Fibroblast of the conjunctiva (primary cell): ENCODE measurements around the gene GON4L.
"Not testable (repeated sequence)": the region's sequence is repeated elsewhere in the genome, so short reads cannot be mapped to it uniquely, and the experiment has no call there.

Experiments
- DNase-seq: peaks from one replicate; pipeline ENCODE4 v3.0.0-alpha.2; 2010; ENCODE audit warnings: low read depth

Gene GON4L

DNA sequence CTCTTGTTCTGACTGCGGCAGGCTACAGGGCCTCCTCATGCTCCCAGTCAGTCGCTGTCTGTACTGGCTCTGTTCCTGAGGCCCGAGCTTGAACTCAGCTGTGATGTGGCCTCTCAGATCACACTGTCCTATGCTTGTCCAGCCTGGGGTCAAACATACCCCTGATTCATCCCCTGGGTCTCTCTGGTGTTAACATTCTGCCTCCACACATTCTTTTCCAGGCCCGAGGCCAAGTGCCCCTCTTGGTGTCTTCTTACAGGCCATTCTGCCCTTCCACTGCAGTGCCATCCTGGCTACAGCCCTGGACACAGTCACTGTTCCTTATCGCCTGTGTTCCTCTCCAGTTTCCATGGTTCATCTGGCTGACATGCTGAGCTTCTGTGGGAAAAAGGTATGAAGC is 108.9 kb downstream of the GON4L start:
- DNase-seq, result not testable (repeated sequence)

DNA sequence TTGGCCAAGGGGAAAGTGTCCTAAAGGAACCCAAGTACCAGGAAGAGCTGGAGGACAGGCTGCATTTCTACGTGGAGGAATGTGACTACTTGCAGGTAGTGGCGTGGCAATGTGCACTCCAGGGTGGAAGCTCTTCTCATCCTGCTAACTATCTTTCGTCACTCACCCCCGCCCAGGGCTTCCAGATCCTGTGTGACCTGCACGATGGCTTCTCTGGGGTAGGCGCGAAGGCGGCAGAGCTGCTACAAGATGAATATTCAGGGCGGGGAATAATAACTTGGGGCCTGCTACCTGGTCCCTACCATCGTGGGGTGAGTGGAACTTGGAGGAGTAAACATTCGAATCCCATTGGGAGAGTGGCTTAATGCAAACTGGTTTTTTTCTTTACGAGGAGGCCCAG is 109.4 kb downstream of the GON4L start:
- DNase-seq, result not testable (repeated sequence)

DNA sequence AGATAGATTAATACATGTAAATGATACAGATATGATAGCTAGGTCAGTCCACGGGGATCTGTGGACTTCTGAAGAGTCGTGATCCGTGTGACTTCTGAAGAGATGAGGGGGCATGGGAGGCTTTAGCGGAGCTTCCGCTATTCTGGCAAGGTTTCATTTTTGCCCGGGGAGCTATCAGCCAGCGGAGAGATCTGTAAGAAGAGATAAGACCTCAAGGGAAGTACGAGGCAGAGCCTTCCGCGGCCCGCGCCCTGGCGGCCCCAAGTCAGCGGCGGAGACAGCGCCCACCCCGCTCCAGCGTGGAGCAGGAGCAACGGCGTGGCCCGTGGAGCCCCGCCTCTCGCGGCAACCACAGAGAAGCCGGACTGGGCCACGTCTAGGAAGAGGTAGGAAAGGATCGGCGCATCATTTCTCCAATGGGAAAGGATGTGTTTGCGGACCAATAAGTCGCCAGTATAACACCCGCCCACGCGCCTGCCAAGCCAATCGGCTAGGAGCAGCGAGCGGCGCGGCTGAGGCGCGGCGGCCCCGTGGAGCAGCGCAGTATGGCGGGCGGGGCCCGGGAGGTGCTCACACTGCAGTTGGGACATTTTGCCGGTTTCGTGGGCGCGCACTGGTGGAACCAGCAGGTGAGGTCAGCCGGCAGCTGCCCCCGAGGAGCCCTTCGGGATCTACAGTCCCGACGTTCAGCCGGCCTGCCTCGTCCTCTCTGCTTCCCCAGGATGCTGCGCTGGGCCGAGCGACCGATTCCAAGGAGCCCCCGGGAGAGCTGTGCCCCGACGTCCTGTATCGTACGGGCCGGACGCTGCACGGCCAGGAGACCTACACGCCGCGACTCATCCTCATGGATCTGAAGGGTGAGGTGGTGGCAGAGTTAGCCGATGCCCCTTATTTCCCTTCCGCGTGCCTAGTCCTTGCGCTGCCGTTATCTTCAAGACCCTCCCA is 111.5 kb downstream of the GON4L start:
- peak; percentile 97 for DNase-seq

DNA sequence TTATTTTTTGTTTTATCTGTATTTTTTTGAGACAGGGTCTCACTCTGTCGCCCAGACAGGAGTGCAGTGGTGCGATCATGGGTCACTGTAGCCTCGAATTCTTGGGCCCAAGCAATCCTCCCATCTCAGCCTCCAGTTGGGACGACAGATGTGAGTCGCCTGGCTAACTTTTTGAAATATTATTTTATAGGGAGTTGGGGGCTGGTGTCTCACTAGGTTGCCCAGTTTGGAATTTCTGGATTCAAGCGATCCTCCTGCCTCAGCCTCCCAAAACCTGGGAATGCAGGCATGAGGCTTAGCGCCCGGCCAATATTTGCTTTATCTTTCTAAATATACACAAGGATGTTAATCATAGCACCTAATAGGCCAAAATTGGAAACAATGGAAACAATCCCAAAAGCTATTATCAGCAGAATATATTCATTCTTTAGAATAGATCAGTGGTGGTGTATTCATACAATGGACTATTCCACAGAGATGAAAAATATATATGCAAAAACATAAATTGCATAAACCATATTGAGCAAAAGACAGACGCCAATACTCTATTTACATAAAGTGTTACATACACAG is 112.2 kb downstream of the GON4L start:
- no peak for DNase-seq

DNA sequence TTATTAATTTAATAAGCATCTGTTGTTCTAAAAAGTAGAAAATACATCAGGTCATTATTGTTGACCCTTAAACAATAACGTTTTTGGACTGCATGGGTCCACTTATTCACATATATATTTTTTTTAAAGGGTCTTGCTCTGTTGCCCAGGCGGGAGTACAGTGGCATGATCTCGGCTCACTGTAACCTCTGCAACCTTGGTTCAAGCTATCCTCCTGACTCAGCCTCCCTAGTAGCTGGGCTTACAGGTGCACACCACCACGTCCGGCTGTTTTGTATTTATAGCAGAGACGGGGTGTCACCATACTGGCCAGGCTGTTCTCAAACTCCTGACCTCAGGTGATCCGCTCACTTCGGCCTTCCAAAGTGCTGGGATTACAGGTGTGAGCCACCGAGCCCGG is 115.1 kb downstream of the GON4L start:
- DNase-seq, result no peak

DNA sequence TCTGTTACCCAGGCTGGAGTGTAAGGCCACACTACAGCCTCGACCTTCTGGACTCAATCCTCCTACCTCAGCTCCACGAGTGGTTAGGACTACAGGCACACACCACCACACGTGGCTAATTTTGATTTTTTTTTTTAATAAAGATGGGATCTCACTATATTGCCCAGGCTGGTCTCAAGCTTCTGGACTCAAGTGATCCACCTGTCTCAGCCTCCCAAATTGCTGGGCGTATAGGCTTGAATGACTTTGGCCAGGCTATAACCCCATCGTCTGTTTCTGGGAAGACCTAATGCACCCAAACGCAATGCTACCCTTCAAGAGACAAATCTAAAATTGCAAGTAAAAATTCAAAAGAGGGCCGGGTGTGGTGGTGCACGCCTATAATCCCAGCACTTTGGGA is 116.0 kb downstream of the GON4L start:
- no peak for DNase-seq

DNA sequence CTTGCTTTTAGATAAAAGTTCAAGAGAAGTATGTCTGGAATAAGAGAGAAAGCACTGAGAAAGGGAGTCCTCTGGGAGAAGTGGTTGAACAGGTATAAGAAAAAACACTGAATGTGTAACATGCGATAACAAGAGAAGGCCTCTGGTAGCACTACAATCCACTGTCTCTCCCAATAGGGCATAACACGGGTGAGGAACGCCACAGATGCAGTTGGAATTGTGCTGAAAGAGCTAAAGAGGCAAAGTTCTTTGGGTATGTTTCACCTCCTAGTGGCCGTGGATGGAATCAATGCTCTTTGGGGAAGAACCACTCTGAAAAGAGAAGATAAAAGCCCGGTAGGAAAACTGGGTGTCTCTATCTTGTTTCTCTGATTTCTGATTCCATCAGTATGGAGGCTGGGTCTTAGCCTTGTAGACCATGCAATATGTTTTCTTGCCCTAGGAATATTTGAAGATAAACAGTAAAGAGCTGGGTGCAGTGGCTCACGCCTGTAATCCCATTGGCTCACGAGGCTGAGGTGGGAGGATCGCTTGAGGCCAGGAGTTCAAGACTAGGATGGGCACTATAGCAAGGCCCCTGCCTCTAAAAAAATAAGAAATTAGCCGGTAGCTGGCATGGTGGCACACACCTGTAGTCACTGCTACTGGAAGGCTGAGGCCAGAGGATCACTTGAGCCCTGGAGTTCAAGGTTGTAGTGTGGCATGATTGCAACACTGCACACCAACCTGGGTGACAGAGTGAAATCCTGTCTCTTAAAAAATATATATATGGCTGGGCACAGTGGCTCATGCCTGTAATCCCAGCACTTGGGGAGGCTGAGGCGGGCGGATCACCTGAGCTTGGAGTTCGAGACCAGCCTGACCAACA is 127.7 kb downstream of the GON4L start:
- DNase-seq, result peak; percentile 51

DNA sequence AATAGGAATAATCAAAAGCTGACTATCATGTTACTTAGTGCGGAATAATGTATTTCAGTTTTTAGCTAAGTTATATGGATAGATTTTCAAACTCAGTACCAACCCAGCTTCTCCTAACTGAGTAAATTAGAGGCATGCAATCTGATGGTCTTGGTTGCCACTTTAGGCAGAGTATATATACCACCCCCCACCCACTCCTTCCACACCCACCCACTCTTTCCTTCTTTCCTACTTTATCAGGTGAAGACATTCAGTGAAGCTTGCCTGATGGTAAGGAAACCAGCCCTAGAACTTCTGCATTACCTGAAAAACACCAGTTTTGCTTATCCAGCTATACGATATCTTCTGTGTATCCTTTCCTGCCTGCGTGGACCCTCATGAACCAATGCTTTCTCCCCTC is 131.9 kb downstream of the GON4L start:
- no peak for DNase-seq

DNA sequence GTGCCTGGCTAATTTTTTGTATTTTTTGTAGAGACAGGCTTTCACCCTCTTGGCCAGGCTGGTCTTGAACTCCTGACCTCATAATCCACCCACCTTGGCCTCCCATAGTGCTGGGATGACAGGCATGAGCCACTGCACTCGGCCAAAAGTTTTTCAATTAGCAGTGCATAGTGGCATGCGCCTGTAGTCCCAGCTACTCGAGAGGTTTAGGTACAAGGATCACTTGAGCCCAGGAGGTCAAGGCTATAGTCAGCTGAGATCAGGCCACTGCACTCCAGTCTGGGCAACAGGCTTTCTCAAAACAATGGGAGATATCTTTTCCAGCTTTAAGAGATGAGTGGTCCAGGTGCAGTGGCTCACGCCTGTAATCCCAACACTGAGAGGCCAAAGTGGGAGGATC is 137.3 kb downstream of the GON4L start:
- DNase-seq, result no peak

DNA sequence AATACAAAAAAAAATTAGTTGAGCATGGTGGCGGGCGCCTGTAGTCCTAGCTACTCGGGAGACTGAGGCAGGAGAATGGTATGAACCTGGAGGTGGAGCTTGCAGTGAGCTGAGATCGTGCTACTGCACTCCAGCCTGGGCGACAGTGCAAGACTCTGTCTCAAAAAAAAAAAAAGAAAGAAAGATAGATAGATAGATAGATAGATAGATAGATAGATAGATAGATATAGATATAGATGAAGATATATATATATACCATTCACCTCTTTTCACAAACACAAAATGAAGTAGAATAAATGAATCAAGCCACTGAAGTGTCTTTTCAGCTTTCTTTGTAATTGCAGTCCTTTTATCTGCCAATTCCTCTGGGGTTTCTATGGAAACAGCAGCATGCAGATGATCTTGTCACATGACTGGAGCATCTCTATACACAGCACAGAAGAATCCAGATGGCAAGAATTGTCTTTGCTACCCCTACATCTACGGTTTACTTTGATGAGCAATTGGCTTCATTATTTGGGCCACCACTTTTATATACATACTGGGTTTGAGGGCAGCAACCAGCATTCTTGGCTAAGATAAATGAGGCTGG is 138.4 kb downstream of the GON4L start:
- not testable (repeated sequence) for DNase-seq

DNA sequence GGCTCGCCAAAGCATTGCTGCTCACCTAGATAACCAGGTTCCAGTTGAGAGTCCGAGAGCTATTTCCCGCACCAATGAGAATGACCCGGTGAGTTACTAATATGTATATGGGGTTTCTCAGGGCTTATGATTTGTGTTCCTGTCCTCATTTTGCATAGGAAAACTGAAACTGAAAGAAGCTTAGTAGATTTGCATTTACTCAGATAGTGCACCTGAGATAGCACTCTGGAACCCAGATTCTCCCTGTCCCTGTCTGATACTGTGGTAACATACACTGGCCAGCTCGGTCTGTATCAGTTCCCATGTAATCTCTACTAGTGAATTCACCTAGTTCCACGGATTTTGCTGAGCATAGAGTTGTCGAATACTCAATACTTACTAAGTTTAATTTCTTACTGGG is 140.0 kb downstream of the GON4L start:
- no peak for DNase-seq

DNA sequence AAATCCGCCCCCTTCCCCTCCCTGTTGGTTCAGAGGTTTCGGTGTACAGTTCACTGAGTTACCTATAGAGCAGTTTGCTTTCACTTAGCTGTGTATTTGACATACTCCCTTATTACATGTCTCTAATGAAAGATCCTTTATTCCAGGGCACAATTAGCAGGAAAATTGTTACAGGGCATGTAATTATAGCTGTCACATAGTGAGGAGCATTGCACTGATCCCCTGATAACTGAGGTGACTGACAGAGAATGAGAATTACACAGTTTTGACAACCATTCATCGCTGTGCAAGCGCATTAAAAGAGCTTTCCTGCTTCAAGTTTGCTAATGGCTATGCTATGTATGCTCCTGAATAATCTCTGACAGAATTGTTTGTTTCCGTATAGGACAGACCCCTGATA is 141.2 kb downstream of the GON4L start:
- DNase-seq, result no peak

DNA sequence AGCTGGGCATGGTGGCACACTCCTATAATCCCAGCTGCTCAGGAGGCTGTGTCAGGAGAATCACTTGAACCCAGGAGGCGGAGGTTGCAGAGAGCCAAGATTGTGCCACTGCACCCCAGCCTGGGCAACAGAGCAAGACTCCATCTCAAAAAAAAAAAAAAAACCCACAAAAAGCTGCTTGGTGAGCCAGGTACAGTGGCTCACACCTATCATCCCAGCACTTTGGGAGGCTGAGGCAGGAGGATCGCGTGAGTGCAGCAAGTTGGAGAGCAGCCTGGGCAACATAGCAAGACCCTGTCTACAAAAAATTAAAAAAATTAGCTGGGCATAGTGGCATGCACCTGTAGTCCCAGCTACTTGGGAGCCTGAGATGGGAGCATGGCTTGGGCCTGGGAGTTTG is 142.0 kb downstream of the GON4L start:
- not testable (repeated sequence) for DNase-seq

DNA sequence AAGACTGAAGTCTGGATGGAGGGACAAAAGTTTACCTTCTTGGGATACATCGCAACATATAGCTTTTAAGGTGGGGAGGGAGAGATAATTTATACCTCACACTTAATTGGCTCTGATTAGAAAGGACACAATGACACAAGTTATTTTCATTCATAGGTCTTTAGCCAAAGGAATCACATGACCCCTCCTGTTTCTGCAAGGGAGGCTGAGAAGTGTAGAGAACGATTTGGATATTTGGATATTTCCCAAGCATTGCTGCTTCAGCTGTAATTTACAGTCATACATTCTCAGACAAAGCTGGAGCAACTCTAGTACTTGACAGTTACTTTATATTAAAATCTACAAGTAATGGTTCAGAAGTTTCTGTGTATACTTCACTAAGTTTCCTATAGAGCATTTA is 143.9 kb downstream of the GON4L start:
- DNase-seq, result no peak

DNA sequence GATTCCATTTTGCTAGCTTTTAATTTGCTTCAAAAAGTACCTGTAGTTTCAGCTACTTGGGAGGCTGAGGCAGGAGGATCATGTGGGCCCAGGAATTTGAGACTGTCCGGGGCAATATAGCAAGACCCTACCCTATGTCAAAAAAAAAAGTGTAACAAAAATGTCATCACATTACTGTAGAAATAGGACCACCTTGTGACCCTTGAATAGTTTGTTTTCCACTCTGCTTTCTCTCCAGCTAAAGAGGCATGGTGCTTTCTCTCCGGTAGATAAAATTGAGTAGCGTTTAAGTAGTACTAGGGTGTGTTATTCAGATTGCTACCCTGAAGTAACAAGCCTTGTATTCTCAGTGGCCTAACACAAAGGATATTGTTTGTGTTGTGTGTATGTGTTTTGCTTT is 144.4 kb downstream of the GON4L start:
- DNase-seq, result not testable (repeated sequence)

DNA sequence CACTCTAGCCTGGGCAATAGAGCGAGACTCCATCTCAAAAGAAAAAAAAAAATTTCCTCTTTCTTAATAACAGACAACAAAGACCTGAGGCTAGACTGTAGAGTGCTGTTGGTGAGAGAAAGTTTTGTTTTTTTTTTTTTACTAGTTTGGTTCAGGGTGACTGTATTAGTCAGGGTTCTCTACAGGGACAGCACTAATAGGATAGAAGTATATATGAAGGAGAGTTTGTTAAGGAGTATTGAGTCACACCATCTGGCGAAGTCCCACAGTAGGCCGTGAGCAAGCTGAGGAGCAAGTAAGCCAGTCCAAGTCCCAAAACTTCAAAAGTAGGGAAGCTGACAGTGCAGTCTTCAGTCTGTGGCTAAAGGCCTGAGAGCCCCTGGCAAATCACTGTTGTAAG is 145.6 kb downstream of the GON4L start:
- not testable (repeated sequence) for DNase-seq

DNA sequence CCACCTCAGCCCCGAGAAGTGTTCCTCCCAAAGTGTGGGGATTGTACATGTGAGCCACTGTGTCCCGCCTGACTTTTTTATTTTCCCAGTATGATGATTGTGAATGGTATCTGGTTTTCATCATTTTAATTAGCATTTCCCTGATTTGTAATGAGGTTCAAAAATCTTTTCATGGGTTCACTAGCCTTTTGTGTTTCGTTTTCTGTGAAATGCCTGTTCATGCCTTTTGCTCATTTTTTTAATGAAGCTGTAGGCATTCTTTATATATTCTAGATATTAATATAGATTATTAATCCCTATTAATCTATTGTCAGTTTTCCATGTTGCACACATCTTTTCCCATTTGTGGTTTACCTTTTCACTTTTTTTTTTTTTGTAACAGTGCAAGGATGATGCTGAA is 147.6 kb downstream of the GON4L start:
- DNase-seq, result no peak

DNA sequence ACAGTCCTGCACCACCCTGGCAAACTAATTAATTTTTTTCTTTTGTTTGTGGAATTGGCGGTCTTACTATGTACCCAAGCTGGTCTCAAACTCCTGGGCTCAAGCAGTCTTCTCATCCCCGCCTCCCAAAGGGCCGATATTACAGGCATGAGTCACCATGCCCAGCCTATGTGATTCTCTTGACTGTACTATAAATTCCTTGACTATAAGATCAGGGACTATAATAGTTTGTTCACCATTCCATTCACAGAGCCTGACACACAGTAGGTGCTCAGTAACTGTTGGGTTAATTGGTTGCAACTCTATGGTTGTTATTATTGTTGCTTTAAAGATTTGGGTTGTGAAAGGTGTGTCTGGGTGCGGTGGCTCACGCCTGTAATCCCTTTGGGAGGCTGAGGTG is 150.9 kb downstream of the GON4L start:
- DNase-seq, result no peak

DNA sequence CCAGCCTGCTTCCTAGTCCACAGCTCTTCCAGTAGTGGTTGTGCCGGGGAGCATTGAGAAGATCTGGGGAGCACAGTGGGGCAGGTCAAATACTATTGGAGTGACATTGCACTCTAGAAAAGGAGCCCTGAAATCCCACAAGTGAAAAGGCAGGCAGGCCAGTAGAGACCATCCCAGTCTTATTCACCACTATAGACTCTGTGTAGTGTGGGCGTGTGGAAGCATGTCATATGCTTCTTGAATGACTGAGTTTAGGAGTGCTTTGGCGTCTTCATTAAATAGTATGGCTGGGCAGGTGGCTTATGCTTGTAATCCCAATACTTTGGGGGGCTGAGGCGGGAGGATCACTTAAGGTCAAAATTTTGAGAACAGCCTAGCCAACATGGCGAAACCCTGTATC is 152.6 kb downstream of the GON4L start:
- DNase-seq, result not testable (repeated sequence)

DNA sequence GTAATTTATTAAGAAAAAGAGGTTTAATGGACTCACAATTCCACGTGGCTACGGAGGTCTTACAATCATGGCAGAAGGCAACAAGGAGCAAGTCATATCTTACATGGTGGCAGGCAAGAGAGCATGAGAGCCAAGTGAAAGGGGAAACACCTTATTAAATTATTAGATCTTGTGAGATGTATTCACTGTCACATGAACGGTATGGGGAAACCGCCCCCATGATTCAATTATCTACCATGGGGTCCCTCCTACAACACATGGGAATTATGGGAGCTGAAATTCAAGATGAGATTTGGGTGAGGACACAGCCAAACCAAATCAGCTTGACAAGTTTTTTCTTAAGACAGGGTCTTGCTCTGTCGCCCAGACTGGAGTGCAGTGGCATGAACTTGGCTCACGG is 153.8 kb downstream of the GON4L start:
- no peak for DNase-seq

DNA sequence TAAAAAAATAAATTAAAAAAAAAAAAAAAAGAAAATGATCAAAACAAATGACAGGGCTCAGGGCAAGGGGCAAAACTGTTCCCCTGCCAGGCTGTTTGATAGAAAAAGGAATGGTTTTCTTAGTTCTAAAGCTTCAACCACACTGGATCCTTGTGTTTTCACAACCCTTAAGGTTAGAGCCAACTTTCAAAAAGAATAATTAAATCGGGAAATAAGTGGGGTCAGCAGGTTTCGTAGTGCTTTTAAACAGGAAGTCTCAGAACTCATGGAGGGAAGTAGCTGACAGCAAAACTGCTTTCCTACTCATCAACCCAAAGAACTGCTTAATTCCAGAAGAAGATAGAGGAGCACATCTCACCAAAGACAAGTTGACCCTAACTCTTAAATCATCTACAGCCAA is 155.3 kb downstream of the GON4L start:
- not testable (repeated sequence) for DNase-seq
